HT-29 (cell line): Measurements from ENCODE around the gene DHRS13. TPM values are rescaled to one million over a fixed set of nuclear protein-coding genes. Genes with fewer than 3 reads are reported as not detected.
A peak's percentile ranks its signal among the peaks of the same experiment; 100 is the strongest.
"Not testable (repeated sequence)": the region's sequence is repeated elsewhere in the genome, so short reads cannot be mapped to it uniquely, and the experiment has no call there.

ENCODE experiments used
- DNase-seq: peaks from one replicate; pipeline ENCODE4 v3.0.0-alpha.2; 2015; ENCODE audit warnings: low spot score
- total RNA-seq: library from RNA; depleted of rRNA; stranded (reverse); fragments of >200 nt; shearing (Covaris generic); gene quantifications from 2 replicates; pipeline ENCODE4 v1.2.3, GENCODE V29; 2014

DHRS13 gene
- total RNA-seq, 1 experiment from 2014 or later, result 17.6 TPM

DNA sequence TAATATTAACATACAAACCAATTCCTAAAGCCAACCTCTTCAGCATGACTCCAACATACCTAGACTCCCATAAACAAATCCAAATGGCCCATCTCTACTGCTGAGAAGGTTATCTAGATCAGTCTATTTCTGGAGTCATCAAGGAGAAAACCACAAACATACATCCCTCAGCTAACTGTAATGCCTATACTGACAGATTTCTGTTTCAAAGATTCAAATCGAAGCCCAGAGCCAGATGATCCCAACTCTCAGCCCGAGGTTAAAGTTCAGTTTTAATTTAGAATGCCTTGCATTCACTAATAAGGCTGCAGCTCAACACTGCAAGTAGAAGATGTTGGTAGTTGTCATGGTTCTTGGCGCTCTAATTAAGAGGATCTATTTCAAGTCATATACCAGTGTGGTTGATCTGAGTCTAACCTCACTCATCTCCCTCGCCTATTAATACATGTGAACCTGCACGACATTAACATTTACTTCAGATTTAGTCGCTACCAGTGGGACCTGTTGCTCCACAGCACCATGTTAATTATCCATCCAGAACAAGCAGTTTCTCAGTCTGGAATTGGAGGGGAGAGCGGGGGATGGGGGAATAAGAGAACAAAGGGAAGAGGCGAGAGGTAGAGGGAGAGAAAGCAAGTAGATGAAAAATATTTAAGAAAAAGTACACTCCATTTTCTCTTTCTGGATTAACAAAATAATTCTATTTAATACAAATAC lies 33.0 kb upstream of the DHRS13 start:
- DNase-seq, result no peak

DNA sequence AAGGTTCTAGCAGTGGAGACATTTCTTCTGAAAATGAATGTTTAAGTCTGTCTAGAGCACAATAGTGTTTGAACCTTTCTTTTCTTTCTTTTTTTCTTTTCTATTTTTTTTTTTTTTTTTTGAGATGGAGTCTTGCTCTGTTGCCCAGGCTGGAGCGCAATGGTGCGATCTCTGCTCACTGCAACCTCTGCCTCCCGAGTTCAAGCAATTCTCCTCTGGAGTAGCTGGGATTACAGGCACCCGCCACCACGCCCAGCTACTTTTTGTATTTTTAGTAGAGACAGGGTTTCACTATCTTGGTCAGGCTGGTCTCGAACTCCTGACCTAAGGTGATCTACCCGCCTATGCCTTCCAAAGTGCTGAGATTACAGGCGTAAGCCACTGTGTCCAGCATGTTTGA lies 31.6 kb upstream of the DHRS13 start:
- not testable (repeated sequence) for DNase-seq

DNA sequence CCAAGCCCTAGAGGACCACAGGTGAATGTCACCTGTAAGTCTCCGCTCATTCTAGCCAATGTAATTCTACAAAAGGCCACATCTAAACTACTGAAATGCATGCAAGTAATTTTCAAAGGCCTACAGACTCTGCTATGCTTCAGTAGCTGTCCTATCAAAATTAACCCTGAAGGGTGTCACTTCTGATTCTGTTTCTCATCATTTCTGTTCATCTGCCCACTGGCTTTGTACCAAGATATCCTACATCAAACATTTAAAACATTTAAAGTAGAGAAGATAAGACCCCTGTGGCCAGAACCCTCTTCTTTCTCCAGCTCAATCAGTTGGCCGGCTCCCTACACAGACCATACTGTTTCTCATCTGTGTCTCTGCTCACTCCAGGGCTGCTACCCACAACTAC lies 26.9 kb upstream of the DHRS13 start:
- no peak for DNase-seq

DNA sequence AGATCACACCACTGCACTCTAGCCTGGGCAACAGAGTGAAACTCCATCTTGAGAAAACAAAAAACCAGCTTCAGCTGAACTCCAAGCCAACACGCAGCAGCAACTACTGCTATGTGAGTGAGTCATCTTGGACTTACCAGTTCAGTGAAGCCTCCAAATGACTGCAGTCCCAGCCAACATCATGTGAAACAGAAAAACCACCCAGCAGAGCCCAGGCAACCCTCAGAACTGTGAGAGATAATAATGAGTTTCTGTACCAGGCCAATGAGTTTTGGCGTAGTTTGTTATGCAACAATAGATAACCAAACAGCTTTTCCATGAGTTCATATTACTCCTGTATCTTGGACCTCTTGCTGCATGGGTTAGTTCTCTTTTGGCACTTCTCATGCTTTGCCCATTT lies 25.2 kb upstream of the DHRS13 start:
- no peak for DNase-seq

DNA sequence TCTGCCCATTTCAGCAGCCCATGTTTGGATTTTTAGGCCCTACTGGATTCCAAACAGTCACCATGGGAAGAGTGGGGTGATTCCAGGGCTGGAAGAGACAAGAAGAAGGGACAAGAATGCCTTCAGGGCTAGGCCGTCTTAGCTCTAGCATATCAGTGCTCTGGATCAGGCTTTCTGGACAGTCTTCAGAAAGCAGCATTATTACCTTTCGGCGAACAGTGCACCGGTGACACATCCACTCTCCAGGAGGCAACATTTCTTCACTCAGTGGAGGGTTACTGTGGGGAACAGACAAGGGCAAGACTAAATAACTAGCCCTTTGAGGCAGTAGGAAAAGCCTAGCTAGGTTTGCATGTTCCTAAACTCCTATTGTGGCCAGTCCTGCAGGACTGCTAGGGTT lies 23.9 kb upstream of the DHRS13 start:
- no peak for DNase-seq

DNA sequence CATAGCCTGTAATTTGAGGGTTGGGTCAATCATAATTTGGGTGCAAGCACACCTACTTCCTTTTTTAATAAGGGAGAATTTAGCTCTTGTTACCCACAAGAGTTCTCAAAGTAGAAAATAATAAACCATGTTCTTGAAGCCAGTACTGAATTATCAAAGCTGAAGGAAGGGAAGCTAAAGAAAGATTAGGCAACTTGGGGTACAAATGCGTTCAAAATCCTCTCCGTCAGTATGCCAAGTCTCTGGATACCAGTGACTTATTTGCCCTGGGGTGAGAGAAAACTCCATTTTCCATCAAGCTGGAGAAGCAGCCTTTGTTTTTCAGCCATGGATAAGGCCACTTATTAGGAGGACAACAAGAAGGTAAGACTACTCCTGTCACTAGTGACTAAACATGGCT lies 23.5 kb upstream of the DHRS13 start:
- no peak for DNase-seq

DNA sequence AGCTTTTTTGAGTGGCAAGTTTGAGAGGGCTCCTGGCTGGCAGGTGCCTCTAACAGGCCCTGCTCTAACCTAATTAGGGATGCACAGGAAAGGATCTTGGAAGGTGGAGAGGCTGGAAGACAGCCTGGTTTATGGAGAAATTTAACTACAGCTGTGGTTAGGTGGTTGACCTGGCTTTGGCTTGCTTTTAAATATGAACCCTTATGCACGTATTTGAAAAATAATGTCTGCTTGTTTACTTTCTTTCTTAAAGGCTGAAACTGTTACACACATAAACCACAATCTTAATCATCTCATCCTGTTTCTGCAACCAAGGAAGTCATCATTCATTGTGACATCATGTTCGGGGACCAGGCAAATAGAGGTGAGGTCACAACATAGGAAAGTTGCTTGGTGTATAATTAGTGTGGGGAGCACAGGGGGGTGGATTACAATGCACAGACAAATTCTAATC lies 23.1 kb upstream of the DHRS13 start:
- no peak for DNase-seq

DNA sequence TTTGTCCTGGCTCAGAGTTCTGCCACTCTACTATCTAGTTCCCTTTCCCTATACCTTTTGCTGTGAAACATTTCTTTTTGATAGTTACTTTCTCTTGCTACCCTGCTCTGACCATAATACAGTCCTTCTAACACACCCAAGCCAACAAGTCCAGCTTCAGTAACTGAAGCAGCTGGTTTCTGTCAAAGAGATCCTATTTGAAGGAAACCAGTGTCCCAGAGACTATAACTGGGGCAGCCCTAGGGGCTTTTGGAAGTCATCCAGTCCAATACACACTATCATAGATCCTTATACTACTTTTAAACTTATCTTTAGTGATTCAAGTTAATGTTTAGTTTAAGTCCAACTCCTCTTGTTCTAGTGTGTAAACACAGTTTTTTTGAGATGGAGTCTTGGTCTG lies 17.3 kb upstream of the DHRS13 start:
- no peak for DNase-seq

DNA sequence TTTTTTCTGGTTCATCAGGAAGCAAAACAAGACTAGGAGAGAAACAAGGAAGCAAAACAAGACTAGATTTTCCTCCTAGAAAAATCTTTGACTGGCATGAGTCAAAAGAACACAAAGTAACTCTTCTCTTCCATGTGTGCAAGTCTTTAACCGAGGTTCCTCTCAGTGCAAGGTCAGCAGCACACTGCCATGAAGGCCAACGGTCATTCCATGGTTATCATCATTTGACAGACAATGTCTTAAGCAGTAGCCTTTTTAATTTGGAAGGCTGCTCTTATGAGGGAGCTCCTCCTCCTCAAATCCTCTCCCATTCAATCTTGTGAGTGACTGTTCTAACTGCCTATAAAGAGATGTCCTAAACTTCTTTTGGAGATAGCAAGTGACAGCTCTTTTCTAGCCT lies 15.4 kb upstream of the DHRS13 start:
- DNase-seq, result no peak

DNA sequence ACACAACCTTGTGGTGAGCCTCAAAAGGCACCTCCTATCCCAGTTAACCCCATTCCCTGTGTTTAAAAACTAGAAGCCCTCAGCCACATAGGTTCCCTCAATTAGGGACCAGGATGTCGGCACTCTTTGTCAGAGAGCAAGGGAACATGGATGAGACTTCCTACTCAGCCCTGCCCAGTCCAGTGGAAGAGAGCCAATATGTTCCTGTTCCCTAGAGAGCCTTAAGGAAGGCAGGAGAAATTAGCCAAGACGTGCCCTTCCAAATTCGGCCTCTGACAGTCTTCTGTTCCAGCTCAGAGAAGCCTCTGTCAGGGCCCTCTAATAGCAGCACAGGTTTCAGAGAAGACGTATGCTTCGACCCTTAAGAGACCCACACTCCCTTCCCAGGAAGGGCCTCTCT lies 14.6 kb upstream of the DHRS13 start:
- DNase-seq, result no peak

DNA sequence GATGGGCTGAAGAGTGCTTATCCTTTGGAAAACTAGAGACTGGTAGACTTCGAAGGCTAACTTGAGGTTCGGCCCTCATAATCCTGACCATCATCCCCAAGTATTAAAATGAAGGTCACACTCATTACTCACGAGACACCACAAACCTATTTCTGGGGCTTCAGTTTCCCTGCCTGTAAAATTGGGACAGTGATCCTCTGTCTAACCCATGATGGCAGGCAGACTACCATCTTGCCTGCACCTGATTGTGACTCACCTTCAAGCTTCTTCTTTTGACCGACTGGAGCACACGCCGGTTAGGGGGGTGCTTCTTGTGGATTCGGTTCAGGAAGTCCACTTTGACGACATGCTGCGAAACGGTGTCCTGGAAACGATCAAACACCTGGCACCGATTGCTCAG lies 14.2 kb upstream of the DHRS13 start:
- no peak for DNase-seq

DNA sequence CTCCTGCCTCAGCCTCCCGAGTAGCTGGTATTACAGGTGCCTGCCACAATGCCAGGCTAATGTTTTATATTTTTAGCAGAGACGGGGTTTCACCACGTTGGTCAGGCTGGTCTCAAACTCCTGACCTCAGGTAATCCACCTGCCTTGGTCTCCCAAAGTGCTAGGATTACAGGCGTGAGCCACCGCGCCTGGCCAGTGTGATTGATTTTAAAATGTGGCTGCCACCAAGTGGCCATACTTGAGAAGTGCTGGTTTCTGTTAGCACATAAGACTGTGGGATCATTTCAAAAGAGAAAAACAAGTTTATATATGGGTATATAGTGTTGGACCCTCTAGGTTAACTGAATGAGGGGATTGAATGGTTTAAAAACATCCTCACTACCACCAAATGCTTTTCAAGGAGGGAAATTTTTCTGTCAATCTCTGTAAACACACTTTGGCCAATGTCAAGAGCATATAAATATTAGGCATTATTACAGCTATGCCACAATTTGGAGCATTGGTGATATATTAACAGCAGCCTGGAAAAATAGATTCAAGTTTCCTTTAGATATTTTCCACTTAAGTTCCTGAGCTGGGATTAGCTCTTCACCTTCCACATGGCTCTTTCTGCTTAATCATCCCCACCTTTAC lies 13.5 kb upstream of the DHRS13 start:
- peak; percentile 59 for DNase-seq

DNA sequence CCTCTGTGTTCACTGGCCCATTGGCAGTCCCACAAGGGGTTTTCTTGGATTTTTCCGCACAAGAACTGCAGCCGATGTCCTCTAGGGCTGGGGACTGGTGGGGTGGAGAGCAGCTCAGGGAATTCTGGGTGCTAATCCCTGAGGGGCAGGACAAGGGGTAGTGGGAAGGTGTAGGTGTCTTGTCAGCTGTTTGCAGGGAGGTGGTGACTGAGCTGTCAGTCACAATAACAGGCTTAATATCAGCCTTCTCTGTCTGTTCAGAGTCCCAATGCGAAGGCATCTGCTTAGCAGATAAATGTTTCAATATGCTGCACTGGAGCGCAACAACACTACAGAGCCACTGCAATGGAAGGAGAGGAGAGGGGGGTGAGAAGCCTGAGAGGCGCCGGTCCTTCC lies 10.1 kb upstream of the DHRS13 start:
- DNase-seq, result no peak

DNA sequence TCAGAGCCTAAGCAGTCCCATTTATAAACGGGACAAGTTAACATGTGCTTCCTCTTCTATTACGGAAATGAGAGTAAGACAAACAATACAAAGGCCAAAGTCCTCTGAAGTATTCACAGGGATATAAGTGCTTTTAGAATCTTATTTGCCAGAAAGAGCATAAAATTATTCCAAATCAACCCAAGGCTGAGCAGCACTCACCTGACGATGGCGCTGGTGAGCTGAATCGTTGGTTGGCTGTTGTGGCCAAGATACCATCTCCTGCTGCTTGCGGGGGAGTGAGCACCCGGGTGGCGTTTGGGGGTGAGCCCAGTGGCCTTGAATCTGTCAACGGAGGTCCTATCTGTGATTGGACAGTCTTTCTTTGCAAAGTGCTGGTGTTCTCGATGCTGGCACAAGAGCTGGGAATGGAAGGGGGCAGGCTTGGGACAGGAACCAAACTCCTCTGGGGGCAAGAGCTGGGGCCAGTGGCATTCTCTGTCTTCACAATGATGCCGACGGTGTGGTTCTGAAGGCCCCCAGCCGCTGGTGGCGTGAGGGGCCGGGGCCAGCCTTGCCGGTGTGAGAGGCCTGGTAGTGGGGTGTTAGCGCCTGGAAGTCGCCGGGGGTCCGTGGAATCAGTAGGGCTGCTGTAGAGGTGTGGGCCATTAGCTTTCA lies 9.5 kb upstream of the DHRS13 start:
- no peak for DNase-seq

DNA sequence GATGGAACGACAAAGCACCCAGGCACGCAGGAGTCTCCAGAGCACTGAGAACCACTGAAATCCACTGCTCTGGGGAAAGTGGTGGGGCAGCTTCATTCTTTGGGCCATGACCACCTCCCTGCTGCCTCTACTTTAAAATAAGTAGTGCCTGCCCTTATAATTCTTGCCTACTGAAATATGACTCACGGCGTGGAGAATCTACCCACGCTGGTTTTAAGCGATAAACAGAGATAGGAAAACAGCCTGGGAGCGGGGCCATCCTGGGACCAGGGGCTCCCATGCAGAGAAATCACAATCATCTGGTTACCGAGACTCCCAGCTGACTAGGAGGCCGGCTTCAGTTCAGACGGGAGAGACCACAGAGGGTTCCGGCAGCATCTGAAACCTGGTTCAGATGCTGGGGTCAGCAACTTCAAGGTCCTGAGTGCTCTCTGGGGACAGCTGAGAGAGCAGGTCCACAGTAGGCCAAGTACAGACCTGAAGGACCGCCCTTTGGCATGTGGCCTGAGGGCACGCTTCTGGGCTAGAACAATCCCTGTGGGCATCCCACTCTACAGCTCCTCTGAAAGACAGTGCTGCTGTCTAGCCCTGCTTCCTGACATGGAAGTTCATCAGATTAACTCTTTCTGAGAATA lies 8.6 kb upstream of the DHRS13 start:
- no peak for DNase-seq

DNA sequence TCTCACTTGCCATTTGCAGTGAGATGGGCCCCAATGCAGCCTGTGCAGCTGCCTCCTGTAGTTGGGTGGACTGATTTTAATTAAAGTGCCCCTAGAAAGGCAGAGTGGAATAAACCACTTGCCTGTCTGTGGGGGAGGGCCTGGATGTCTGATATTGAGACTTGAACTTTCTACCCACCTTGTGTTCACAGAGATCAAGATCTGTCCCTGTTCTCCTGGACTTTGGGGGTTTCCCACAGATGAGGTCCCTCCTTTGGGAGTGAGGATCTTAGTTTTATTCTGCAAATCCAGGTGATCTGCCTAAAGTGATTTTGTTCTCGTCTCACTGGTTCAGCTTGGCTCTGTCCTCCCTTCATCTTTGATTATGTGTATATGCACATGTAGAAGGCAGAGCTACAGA lies 7.7 kb upstream of the DHRS13 start:
- no peak for DNase-seq

DNA sequence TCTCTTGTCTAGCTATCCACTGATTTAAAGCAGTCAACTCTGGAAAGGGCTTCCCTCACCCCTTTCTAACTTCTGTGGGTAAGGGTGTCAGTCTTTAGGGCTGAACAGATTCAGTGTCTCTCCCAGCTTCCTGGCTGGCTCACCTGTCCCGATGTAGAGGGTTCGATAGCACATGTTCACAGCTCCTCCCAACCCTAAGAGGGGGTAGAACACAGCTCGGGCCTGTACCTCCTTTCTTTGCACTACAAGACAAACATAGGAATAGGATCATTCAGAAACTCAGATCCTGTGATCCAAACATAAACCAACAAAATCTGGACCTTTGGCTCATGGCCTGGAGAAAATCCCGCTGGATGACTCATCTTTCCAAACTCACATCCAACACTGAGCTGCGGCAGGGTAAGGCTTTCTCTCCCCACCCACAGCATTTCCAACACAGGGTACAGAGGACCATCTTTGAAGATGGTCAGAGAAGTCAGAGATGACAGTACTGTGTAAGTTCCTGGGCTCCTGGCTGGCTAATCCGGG lies 5.8 kb upstream of the DHRS13 start:
- no peak for DNase-seq

DNA sequence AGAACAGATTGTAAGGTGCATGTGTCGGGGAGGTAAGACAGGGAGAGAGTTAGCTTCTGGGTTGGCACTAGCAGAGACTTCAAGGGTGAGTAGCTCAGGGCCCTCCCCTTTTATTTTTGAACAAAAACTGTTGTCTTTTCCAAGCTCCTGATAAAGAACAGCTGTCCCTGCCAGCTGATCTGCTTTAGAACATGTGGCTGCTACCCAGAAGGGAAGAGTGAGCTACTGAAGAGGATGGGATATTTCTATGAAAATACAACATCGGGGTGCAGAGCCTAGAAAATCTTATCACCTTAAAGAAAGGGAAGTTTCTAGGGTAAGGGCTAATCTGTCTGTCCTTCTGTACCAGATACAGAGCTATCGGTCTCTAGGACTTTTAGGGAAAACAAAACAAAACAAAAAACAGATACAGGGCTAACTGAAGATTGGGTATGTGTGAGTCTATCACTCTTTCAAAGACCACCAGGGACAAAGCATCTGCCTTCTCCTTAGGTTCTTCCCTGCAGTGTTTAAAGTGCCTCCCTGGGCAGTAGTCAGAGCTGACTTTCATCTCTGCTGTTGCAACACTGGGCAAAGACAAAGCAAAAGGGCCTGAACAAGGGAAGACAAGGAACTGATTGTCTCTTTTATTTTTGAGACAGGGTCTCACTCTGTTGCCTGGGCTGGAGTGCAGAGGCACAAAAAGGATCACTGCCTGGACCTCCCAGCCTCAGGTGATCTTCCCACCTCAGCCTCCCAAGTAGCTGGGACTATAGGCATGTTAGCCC lies 5.0 kb upstream of the DHRS13 start:
- DNase-seq, result no peak

DNA sequence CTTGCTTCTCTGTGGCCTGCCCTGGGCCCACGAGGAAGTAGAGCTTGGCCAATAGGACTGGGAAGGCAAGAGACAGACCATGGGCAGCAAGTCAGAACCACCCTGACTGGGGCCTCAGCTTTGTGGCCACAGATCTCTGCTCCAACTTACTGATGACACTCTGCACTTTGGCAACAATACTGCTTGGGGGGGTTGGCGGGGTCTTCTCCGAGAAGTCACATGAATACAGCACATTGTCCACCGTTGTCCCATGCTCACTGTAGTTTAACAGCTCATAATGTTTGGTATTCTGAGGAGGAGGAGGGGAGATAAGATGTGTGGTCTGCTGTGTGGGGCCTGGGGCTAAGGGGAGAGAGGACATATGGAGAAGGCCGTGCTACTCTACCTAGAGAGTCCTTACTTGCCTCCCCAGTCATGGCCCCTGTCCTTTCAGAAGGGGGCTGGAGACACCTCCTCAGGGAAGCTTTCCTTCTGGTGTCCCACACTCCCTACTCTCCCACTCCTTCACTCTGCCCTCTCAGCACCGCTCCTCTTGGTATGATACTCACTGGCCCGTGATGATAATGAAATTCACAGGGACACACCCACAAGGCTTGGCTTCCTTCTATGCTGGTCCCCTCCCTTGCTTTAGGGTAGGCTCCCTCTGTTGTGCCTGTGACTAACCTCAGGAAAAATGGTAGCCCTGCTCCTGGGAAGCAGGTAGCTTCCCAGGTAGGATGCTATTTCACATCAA lies 4.0 kb upstream of the DHRS13 start:
- DNase-seq, result no peak

DNA sequence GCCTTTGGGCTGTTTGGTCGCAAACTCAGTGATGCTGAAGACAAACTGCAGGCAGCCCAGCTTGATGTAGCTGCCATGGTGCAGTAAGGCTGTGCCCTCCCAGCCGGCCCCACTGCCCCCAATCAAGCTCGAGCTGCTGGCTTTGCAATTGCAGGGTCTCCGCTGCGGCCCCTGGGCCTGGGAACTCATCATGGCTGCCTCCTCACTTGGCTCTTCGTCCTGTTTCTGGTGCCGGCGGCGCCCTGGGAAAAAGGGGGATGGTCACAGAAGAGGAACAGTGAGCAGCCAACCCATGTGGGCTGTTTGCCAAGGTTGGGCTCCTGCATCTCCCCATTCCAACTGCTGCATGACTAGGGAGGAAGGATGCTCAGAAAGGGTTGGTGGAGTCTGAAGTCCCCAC lies 3.4 kb upstream of the DHRS13 start:
- DNase-seq, result no peak

DNA sequence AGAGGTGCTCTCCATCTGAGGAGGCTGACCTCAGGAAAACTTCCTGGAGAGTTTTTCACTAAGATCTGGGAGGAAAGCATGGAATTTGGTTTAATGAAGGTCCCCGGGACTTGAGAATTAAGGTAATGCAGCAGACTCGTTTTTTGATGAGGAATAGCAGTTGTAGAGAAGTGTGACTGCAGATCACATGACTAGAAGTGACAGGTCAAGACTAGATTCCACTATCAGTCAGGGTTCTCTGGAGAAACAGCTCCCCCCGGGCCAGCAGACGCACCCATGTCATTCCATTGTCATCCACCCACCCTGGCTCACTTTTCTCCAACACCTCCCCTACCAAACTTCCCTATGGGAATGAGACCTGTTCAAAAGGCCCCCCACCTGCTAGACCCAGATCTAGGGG lies 1.9 kb upstream of the DHRS13 start:
- DNase-seq, result no peak
